Effector memory CD8-positive, alpha-beta T cell (primary cell): ENCODE data around the gene ERVV-1.
A peak's percentile ranks its signal among the peaks of the same experiment; 100 is the strongest.
"Not testable (repeated sequence)": the region's sequence is repeated elsewhere in the genome, so short reads cannot be mapped to it uniquely, and the experiment has no call there.

Experiments
- ATAC-seq: fragments of 150-1000 bp; cut with Tn5 transposase; replicated peaks from 2 replicates; pipeline ENCODE4 v1.10.0; 2021; ENCODE audit warnings: mild to moderate bottlenecking, moderate library complexity
- DNase-seq, 3 experiments: peaks; one replicate each; pipeline ENCODE4 v3.0.0; 2021
- H3K27ac Mint-ChIP-seq, 2 donors: one replicate each; pipeline ENCODE4 v1.8.0; 2022; ENCODE audit warnings: mild to moderate bottlenecking in 2 of 2, mixed read lengths in 2 of 2, moderate library complexity in 2 of 2
- H3K27me3 Mint-ChIP-seq, 2 donors: one replicate each; pipeline ENCODE4 v1.8.0; 2022; ENCODE audit warnings: mixed read lengths in 2 of 2
- H3K36me3 Mint-ChIP-seq: one replicate; pipeline ENCODE4 v1.8.0; 2022; ENCODE audit warnings: mild to moderate bottlenecking, moderate library complexity, mixed read lengths; ENCODE audit not compliant: insufficient read depth
- H3K4me1 Mint-ChIP-seq, 2 donors: one replicate each; pipeline ENCODE4 v1.8.0; 2022; ENCODE audit warnings: low read depth in 2 of 2, mixed read lengths in 2 of 2
- H3K4me3 Mint-ChIP-seq, 2 donors: one replicate each; pipeline ENCODE4 v1.8.0; 2022; ENCODE audit warnings: mild to moderate bottlenecking in 2 of 2, mixed read lengths in 2 of 2, moderate library complexity in 2 of 2
- H3K9me3 Mint-ChIP-seq, 2 donors: one replicate each; pipeline ENCODE4 v1.8.0; 2022; ENCODE audit warnings: mixed read lengths in 2 of 2

ERVV-1 gene

DNA sequence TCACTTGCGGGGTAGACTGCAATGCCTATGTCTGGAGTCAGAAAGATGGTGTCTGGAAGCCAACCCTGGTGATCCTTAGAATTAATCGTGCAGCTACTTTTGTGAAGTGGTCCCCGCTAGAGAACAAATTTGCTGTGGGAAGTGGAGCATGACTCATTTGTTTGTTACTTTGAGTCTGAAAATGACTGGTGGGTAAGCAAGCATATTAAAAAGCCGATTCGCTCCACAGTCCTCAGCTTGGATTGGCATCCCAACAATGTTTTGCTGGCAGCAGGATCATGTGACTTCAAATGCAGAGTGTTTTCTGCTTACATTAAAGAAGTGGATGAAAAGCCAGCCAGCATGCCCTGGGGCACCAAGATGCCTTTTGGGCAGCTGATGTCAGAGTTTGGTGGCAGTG is 9.5 kb upstream of the ERVV-1 start:
- no peak for DNase-seq
- Mint-ChIP-seq H3K4me3 (no peak overlapping the region), H3K9me3 (no peaks in the 10 kb centered on the region), H3K27me3 (peaks cover 4 to 8% of the 10 kb centered on the region in 2 donors), H3K4me1 (peaks cover 0 to 3% of the 10 kb centered on the region in 2 donors), H3K27ac (no peak overlapping the region), H3K36me3 (no peaks in the 10 kb centered on the region)
- ATAC-seq = no peak

DNA sequence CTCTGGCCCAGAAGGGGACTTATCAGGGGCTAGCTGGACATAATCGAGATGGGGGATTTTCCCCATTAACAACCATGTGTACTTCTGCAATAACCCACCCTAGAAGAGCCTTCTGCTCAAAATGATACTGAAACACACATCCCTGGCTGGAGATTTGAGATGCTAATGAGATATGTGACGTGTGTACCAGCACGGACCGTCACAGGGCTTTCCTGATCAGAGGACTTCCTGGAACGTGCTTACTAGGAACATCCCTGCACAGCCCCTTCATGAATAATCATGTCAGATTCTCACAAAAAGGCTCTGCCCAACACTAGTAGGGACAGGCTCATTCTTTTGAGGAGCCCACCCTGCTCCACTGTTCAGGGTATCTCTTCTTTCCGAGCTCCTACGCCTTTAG is 6.5 kb upstream of the ERVV-1 start:
- H3K4me3 Mint-ChIP-seq = no peak overlapping the region
- no peak overlapping the region for H3K27ac Mint-ChIP-seq
- H3K4me1 Mint-ChIP-seq = peaks cover 0 to 3% of the 10 kb centered on the region in 2 donors
- DNase-seq (no peak), ATAC-seq (no peak)
- H3K27me3 Mint-ChIP-seq = peaks cover 0 to 8% of the 10 kb centered on the region in 2 donors
- no peaks in the 10 kb centered on the region for H3K9me3 Mint-ChIP-seq
- H3K36me3 Mint-ChIP-seq = no peaks in the 10 kb centered on the region

DNA sequence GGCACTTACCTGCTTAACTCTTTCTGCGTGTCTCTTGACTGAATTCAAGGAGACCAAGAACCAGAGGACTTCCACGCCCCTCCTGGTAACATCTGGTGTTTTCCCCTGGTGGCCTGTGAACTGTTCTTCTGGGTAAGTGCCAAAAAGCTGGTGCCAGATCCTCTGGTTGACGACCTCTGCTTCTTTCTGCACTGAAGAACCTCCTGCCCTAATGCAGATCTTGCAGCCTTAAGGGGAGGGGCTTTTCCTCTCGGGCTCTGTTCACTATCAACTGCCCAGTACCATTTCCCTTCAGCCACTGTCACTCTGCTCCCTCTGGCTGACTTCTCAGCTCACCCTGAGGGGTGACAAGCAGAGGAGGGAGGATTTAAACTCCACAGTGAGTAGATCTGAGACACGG is 6.1 kb upstream of the ERVV-1 start:
- DNase-seq = no peak
- Mint-ChIP-seq H3K27me3 (peaks cover 0 to 8% of the 10 kb centered on the region in 2 donors), H3K9me3 (no peaks in the 10 kb centered on the region), H3K36me3 (no peaks in the 10 kb centered on the region), H3K4me1 (peaks cover 0 to 3% of the 10 kb centered on the region in 2 donors), H3K4me3 (no peak overlapping the region), H3K27ac (no peak overlapping the region)
- no peak for ATAC-seq

DNA sequence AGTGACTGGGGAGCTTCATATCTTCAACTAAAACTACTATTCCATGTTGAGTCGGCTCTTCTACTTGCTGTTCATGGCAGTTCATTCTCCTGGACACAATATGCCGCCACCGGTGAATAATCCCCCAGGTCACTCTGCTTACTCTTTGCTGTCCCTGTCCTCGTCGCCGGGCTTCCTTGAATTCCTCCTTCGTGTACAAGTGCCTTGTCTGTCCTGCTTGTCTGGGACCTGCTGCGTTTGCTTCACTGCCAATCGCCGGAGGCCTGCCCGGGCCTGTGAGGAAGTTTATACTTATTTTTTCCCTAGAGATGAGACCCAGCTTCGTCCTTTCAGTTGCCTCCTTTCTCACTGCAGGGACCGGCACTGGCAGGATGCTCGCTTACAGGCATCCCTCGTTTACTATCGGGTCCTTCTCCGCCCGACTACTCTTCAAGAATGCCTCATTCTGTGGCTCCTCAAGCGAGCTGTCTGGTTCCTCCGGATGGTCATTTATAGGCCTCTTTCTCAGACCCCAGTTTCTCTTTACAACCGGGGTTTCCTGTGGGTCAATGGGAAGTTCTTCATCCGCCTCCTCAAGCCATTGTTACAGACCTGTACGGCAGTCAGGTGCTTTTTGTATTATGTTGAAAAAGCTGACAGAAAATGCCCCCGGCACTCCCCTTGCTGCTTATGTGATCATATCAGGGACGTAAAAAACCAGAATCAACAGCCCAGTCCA is 5.5 kb upstream of the ERVV-1 start:
- H3K9me3 Mint-ChIP-seq = no peaks in the 10 kb centered on the region

DNA sequence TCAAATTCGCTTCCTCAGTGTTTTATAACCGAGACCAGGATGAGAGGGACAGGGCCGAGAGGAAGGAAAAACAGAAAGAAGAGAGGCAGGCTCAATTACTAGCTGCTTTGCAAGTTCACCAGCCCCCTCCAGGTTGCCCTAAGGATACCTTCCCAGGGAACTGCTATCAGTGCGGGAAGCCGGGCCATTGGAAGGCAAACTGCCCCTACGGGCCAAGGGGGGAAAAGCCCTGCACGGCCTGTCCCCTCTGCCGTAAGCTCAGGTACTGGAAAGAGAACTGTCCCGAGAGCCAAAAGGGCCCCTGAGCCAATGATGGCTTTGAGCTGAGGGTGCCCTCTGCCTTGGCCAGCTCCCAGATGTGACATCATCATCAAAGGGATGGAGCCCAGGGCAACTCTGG is 3.2 kb upstream of the ERVV-1 start:
- Mint-ChIP-seq H3K4me1 (peaks cover 0 to 3% of the 10 kb centered on the region in 2 donors), H3K36me3 (no peaks in the 10 kb centered on the region), H3K27me3 (peaks cover 0 to 8% of the 10 kb centered on the region in 2 donors), H3K4me3 (no peak overlapping the region), H3K27ac (no peak overlapping the region), H3K9me3 (no peaks in the 10 kb centered on the region)
- DNase-seq (no peak), ATAC-seq (no peak)

More for the DNA sequence above, 5.5 kb upstream of the ERVV-1 start:
- Mint-ChIP-seq H3K4me1 (peaks cover 0 to 3% of the 10 kb centered on the region in 2 donors), H3K36me3 (no peaks in the 10 kb centered on the region), H3K27me3 (peaks cover 0 to 8% of the 10 kb centered on the region in 2 donors), H3K4me3 (no peak overlapping the region), H3K27ac (no peak overlapping the region)
- ATAC-seq = no peak
- DNase-seq = no peak

DNA sequence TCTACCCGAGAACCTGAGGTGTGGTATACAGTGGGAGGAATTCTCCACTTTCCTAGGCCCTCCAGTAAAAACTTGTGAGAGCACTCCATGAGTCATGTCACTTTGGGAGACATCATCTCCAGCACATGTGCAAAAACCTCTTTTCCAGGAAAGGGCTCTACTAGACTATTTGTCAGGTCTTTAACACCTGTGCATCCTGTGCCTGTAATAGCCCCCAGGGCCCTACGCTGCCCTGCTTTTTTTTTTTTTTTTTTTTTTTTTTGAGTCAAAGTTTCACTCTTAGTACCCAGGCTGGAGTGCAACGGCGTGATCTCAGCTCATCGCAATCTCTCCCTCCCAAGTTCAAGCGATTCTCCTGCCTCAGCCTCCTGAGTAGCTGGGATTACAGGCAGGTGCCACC is 1.7 kb upstream of the ERVV-1 start:
- DNase-seq (no peak), ATAC-seq (no peak)
- no peaks in the 10 kb centered on the region for H3K36me3 Mint-ChIP-seq
- no peaks in the 10 kb centered on the region for H3K9me3 Mint-ChIP-seq
- H3K4me3 Mint-ChIP-seq = no peak overlapping the region
- H3K27ac Mint-ChIP-seq = no peak overlapping the region
- peaks cover 0 to 8% of the 10 kb centered on the region in 2 donors for H3K27me3 Mint-ChIP-seq
- peaks cover 0 to 3% of the 10 kb centered on the region in 2 donors for H3K4me1 Mint-ChIP-seq

DNA sequence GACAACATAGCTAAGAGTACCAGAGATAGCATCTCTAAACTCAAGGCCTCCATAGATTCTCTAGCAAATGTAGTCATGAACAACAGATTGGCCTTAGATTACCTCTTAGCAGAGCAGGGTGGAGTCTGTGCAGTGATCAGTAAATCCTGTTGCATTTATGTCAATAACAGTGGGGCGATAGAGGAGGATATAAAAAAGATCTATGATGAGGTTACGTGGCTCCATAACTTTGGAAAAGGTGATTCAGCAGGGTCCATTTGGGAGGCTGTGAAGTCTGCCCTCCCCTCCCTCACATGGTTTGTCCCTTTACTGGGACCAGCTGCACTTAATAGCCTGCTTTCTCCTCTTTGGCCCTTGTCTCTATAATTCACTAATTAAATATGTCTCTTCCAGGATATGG is 1.4 kb downstream of the ERVV-1 start:
- no peak overlapping the region for H3K27ac Mint-ChIP-seq
- DNase-seq (no peak), ATAC-seq (no peak)
- no peak overlapping the region for H3K4me3 Mint-ChIP-seq
- no peaks in the 10 kb centered on the region for H3K4me1 Mint-ChIP-seq
- H3K27me3 Mint-ChIP-seq = peaks cover 0 to 8% of the 10 kb centered on the region in 2 donors
- H3K36me3 Mint-ChIP-seq = no peaks in the 10 kb centered on the region
- peaks cover 0 to 2% of the 10 kb centered on the region in 2 donors for H3K9me3 Mint-ChIP-seq

DNA sequence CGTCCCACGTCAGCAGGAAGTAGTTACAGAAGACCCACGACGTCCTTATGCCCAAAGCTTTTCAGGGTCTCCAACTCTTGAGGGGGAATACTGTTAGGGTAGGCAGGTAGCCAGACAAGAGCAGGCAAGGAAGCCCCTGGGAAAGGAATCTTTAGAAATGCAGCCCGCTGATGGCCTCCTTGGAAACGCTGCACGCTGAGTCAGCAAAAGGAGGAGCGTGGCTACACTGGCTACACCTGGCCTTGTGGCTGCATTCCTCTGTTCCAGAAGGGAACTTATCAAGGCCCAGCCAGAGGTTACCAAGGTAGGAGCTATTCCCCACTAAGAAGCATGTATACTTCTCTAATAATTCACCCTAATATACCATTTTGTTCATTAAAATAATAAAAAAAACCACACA is 2.0 kb downstream of the ERVV-1 start:
- H3K4me3 Mint-ChIP-seq = no peak overlapping the region
- ATAC-seq = no peak
- H3K27ac Mint-ChIP-seq = no peak overlapping the region
- peaks cover 0 to 7% of the 10 kb centered on the region in 2 donors for H3K9me3 Mint-ChIP-seq
- H3K36me3 Mint-ChIP-seq = no peaks in the 10 kb centered on the region
- H3K27me3 Mint-ChIP-seq = peaks cover 0 to 8% of the 10 kb centered on the region in 2 donors
- no peak for DNase-seq
- H3K4me1 Mint-ChIP-seq = no peaks in the 10 kb centered on the region

DNA sequence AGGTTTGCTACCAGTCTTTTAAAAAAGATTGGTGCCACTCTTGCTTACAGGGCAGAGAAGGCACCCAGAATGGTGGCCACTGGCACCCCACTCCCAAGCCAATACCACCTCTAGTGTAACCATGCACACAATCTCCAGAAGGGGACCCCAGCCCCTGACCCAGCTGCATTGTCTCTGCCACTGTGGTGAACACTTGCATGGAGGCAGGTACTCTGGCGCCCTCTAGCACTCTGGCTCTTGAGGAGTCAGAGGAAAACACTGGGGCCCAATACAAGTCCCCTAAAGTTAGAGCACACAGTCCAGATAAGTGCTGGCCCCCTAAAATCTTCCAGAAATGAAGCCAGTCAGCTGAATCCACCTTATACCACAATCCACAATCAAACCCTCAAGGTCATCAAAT is 6.0 kb downstream of the ERVV-1 start:
- Mint-ChIP-seq H3K36me3 (no peaks in the 10 kb centered on the region), H3K27ac (no peak overlapping the region), H3K27me3 (peaks cover 0 to 8% of the 10 kb centered on the region in 2 donors), H3K4me3 (no peak overlapping the region), H3K9me3 (peaks cover 0 to 7% of the 10 kb centered on the region in 2 donors), H3K4me1 (no peaks in the 10 kb centered on the region)
- DNase-seq = peak in 1 of 3 experiments; percentile 3
- ATAC-seq = no peak

DNA sequence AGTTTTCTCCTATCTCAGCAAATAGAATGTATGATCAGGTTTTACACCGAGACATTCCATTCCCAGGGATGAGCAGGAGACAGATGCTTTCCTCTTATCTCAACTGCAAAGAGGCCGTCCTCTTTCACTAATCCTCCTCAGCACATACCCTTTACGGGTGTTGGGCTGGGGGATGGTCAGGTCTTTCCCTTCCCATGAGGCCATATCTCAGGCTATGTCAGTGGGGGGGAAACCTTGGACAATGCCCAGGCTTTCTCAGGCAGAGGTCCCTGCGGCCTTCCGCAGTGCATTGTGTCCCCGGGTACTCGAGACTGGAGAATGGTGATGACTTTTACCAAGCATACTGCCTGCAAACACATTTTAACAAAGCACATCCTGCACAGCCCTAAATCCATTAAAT is 14.6 kb downstream of the ERVV-1 start:
- not testable (repeated sequence) for H3K27ac Mint-ChIP-seq, H3K36me3 Mint-ChIP-seq, DNase-seq, H3K27me3 Mint-ChIP-seq, H3K4me1 Mint-ChIP-seq, H3K4me3 Mint-ChIP-seq, H3K9me3 Mint-ChIP-seq, ATAC-seq

DNA sequence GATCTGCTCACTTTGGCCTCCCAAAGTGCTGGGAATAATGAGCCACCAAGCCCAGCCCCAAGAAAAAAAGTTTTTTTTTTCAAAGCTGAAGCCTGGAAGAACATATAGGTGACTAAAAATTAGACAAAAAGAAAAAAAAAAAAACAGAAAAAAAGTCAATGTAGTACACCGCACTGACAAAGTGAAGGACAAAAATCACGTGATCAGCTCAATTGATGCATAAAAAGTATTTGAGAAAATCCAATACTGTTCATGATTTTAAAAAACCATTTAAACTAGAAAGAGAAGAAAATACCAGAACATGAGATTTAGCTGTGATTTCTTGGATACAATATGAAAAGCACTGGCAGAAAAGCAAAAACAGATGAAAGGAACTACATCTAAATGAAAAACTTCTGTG is 20.3 kb downstream of the ERVV-1 start:
- no peak for ATAC-seq

DNA sequence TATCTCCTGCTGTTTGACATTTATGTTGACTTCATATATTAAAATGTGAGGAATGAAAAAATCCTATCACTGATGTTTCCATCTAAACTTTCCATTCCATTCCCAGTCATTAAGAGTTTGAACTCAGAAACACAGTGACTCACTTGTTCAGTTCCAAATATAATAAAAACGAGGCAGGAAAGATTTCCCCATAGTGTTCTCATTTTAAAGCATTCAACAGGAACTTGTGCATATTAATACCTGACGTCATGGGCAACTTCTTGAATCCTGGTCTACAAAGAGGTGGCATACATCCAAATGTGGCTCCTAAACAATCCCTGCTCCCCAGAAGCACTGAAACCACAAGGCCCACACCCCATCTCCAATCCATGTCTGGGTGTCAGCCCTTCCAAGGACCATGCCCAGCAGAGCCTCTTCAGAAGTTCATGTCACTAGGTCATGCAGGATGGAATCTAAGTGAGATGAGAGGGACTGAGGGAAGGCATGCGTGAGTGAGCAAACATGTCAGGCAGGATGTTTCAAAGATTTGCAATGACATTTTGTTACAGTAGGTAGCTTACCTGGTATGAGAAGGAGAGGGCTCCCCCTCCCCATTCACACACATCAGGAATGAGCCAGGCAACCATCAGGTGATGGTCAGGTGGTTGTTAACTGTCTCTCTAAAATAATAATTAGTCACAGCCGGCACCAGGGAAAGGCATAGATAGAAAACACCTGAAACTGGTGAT is 21.4 kb downstream of the ERVV-1 start:
- DNase-seq (no peak), ATAC-seq (no peak)
- peaks cover 8 to 16% of the 10 kb centered on the region in 2 donors for H3K9me3 Mint-ChIP-seq

More for the DNA sequence above, 20.3 kb downstream of the ERVV-1 start:
- DNase-seq = no peak
- Mint-ChIP-seq H3K36me3 (no peaks in the 10 kb centered on the region), H3K27me3 (peaks cover 20 to 34% of the 10 kb centered on the region in 2 donors), H3K27ac (no peak overlapping the region), H3K4me3 (no peak overlapping the region), H3K4me1 (peaks cover 0 to 2% of the 10 kb centered on the region in 2 donors), H3K9me3 (peaks cover 8 to 16% of the 10 kb centered on the region in 2 donors)

DNA sequence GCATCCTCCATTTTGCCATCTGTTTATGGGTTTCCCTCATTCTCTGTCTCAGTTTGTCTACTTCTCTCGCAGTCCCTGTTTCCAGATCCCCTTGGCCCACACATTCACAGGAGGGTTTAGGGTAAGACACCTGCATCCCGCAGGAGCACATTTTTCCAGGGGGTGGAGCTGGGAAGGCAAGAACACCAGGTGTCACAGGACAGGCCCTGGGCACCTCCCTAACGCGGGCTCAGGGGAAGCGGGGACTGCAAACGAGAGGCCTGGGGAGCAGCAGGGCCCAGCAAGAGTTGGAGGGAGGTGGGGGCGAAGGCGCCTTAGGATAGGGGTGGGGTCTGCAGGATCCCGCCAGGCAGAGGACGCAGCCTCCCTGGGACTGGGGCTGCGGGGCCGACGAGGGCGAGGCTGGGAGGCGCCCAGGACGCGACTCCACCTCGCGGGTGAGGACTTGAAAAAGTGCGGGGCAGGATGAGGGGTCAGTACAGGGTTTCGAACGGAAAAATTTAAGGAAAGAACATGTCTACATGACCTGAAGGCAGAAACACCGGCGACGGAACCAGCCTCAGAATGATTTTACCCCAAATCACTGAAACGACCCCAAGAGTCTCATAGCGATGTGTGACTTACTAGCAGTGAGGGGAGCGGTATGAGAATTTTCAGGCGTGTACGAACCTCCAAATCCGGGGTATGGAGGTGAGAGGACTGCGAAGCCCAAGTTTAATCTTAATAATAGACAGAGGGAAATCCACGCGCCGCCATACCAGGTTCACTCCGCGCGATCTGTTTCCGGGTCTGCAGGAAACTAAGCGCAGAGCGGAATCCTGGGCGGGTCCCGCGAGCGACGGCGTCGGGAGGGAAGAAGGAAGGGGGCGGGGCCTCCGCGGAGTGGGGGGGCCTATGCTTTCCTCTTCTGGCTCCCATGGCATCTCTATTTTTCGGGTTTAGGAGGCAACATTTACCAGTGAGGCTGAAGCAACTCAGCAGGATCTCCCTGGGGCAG is 23.7 kb downstream of the ERVV-1 start:
- Mint-ChIP-seq H3K4me3 (peak overlapping the region in 1 of 2 donors; percentile 25), H3K9me3 (peaks cover 8 to 16% of the 10 kb centered on the region in 2 donors), H3K4me1 (peaks cover 0 to 2% of the 10 kb centered on the region in 2 donors), H3K27ac (no peak overlapping the region), H3K27me3 (peaks cover 20 to 35% of the 10 kb centered on the region in 2 donors), H3K36me3 (no peaks in the 10 kb centered on the region)
- no peak for DNase-seq
- ATAC-seq = no peak

More for the DNA sequence above, 21.4 kb downstream of the ERVV-1 start:
- Mint-ChIP-seq H3K4me3 (no peak overlapping the region), H3K36me3 (no peaks in the 10 kb centered on the region), H3K4me1 (peaks cover 0 to 2% of the 10 kb centered on the region in 2 donors), H3K27me3 (peaks cover 20 to 35% of the 10 kb centered on the region in 2 donors), H3K27ac (no peak overlapping the region)
